ENCODE measurements around the gene ADARB1.

The ADARB1 gene

GRCh38 chr21:45097827-45098387, 23.5 kb downstream of the ADARB1 start:
- DNase-seq, result no peak

DNA sequence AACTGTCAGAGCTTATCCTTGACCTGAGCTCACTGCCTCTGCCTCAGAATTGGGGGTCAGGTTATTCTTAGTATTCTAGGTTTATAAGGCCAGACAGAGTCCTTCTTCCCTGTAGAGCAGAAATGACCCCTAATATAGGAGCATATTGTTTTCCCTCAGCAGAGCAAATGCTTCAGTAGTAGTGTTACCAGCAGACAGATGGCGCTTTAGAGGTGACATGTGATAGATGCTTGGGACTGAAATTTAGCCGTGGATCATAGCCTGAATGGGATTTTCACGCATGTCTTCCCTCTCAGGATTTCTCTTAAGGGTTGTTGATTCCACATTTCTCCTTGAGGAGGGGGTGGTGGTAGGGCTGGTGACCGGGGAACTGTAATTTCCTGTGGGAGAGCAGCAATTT, 24.5 kb downstream of the ADARB1 start:
- no peak for DNase-seq

DNA sequence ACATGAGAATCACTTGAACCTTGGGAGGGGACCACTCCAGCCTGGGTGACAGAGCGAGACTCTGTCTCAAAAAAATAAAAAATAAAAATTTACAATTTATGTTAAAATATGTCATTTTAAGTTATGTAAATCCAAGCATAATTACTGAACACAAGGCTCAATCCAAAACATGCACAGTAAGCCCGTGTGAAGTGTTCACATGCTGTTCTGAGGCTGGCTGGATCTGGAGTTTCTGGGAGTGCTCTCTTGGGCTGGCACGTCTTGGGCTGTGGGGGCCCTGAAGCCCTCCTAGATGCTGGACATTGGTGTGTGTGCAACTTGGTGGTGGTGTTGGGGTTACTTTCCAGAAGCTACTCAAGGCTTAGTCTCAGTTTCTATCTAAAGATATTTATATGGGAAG, 25.2 kb downstream of the ADARB1 start:
- DNase-seq, result no peak

DNA sequence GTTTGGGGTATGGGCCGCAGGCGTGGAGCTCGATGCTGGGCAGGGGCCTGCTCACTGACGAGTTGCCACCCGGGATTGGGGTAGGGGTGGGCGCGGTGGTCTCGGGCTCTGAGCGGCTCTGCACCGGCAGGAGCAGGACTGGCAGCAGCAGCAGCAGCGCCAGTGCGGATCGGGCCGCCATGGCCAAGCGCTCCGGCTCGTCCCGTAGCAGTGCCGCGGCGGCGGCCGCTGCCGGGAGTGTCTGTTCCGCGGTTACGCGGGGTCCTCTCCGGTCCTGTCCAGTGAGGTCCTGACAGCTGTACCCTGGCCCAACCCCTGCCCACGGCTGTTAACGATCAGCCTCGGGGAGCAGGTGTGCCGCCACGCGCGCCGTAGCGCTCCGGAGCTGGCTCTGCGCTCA, 26.5 kb downstream of the ADARB1 start:
- DNase-seq, result no peak

DNA sequence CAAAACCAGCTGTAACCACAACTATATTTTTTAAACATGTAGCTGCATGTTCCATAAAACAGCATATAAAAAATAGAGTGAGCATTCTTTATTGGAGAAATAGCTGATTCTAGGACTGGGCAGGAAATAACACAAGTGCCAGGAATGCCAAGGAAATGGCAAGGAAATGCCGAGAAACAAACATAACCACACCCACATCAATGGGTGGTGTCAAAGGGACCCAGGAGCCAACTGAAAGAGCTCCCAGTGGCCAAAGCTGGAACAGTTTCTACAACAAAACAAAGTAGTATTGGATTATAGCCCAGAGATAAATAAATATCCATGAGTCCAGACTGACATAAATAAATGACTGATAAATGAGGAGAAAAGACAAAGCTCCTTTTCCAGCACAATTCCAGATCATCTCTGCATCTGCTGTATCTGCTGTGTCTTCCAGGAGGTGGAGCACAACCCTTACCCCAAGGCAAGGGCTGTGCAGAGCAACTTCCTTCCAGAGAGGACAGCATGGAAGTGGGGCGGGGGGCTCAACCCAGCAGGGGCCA, 28.1 kb downstream of the ADARB1 start:
- no peak for DNase-seq

- no peak for DNase-seq
Measured at GRCh38 chr21:45103971-45104520, 29.7 kb downstream of the ADARB1 start.

- DNase-seq, result no peak
Measured at GRCh38 chr21:45104560-45104959, 30.2 kb downstream of the ADARB1 start.

GRCh38 chr21:45105906-45106485, 31.6 kb downstream of the ADARB1 start:
- DNase-seq, result no peak

DNA sequence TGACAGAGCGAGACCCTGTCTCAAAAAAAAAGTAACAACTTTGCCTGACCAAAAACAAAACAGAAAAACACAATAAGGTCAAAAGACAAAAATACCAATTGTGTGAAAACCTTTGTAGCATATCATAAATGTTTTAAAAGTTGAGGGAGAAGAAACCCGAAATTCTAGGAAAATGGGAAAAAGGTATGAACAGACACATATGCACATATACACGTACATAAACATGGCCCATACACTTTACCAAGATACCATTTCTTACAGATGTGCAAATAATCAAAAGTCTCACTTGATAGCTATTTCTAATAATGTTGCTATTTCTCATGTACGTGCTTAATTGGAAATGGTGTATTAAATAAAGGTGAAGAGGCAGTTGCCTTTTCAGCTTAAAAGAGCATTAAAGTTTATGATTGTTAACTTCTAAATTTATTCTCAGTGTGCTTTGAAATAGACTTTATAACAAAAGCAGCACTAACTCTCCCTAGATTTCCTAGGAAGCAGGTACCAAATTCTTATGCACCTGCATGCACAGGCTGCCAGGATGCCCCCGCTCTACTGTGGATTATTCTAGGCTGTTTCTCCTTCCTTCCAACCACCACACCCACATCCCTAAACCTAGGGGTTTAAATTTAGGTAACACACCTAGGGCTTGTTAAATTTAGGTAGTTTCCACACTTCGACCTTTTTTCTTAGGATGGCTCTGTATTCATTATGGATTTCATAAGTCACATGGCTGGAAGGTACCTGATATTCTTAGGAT, 33.8 kb downstream of the ADARB1 start:
- no peak for DNase-seq

- no peak for DNase-seq
Measured at GRCh38 chr21:45108808-45109781, 34.7 kb downstream of the ADARB1 start.

GRCh38 chr21:45109831-45110492, 35.6 kb downstream of the ADARB1 start:
- no peak for DNase-seq

DNA sequence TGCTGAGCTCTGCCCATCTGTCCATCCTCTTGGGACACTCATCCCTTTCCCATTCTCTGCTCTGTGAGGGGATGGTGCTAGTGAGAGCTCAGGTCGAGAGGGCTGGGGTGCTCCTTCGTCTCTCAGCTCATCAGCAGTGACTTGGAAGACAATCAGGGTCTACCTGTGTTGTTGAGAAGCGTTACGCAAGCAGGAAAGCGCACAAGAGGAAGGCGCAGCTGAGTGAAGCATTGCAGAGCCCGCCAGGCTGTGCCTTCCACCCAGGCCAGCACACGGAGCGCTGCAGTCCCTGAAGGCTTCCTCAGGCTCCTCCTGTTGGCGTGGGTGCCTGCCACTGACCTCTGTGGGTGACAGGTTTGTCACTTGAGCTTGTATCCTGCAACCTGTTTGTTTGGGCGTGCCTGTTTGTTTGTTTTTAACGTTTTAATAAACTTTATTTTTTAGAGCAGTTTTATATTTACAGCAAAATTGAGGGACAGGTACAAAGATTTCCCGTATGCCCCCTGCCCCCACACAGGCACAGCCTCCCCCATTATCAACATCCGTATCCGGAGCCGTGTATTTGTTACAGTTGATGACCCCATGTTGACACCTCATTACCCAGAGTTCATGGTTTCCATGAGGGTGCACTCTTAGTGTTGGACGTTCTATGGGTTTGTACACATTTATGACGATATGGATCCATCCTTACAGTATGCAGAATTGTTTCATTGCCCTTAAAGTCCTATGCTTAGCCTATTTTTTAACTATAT, 36.7 kb downstream of the ADARB1 start:
- DNase-seq, result no peak

DNA sequence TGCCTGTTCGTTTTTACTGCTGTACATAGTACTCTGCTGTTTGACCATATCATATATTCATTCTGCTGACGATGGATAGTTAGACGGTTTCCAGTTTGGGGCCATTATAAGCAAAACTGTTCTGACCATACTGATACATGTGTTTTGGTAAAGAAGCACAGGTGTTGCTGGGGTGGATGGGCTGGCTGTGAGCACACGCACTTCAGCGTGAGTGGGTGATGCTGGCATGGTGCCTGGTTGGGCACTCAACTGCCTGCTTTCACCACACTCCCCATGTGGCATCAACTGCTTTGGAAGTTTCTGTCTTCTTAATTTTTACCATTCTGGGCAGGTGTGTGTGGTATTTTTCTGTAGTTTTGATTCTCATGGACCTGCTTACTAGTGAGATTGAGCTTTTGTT, 37.3 kb downstream of the ADARB1 start:
- DNase-seq, result no peak

GRCh38 chr21:45112371-45112770, 38.0 kb downstream of the ADARB1 start:
- DNase-seq, result no peak

DNA sequence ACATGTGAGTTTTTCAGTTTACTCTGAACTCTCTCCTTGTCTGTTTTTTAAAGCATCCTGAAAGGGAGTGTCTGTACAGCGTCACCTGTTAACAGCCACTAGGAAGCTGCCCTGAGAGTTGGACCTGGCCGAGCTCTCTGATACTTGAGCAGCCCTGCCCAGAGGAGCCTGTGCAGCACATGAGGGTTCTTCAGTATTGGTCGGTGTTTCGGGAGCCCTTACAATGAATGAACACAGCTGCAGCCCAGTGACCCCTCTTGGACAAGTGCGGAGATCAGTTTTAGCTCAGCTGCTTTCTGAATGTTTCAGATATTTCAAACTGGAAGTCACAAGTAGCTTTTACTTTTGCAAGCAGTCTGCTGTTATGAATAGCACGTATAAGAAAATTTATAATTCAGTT, 39.2 kb downstream of the ADARB1 start:
- DNase-seq, result no peak

DNA sequence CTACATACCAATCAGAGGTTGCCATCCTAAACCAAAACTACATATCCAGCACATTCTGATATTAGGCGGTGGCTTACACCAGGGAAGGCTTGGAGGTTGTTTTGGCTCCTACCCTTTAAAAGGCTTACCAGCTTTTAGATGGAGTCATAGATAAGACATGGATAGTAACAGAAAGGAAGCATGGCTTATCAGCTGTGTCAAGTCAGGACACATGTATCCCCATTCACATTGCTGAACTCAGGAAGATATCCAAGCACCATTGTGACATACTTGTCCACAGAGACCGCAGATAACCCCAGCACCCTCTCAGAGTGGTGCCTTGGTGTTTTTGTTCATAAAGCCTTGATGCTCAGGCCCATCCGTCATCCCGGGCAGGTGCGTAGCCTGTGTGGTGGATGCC, 39.7 kb downstream of the ADARB1 start:
- DNase-seq, result no peak

DNA sequence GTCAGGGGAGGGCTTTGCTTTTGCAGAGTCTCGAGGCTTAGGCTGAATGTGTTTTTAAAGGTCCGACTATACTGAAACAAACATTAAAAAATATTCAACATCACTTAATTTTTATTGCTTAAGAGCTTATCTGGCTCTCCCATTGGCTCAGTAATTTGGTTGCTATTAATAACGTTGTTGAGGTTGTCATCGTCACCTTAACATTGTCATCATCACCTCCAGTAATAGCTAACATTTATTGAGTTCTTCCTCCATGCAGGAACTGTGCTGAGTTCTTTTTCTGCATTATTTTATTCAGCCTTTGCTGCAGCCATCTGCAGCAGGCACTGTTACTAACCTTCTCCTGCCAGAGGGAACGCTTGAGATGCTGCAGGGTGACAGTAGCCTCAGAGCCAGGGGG, 40.1 kb downstream of the ADARB1 start:
- no peak for DNase-seq

DNA sequence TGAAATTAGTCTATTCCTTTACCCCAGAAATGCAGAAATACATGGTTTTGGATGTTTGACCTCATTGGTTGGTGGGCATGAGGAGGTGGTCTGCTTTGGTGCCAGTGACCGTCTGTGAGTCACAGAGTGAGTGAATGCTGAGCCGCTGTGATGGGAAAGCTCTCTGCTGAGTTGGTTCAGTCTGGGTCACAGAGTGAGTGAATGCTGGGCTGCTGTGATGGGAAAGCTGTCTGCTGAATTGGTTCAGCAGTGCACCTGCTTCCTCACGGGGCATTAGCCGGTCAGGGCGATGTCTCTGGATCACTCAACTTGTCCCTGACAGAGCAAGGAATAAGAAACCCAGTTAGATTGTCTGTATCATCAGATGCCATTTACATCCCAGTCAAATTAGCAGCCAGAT, 40.8 kb downstream of the ADARB1 start:
- no peak for DNase-seq

- no peak for DNase-seq
Measured at GRCh38 chr21:45116066-45116465, 41.7 kb downstream of the ADARB1 start.

DNA sequence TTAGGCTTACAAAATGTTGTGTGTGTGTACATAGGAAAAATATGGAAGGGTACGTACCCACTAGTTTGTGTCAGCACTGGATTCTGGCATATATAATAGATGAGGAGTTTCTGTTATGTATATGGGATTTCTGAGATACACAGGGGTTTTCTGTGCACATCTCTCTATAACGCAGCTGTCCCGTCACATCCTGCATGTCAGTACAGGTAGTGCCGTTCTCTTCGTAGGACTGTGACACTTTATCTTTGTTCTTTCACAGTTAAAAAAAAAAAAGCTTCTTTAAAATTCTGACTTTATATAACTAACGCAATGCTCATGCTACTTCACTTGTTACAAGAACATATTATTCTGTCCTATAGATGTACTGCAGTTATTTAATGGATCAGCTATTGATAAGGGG, 42.9 kb downstream of the ADARB1 start:
- no peak for DNase-seq

DNA sequence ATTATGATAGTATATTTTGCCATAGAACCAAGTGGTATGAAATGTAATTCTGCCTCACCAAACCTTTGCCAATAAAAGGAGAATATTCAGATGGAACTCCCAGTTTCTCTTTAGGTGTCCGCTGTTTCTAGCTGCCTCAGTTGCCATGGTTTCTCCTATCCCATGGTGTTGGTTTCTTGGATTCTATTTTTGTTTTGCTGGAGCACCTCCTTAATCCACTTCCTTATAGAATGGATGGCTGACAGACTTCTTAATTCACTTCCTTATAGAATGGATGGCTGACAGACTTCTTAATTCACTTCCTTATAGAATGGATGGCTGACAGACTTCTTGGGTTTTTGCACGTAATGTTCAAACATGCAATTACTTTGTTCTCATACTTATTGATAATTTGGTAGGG, 43.7 kb downstream of the ADARB1 start:
- DNase-seq, result no peak

GRCh38 chr21:45119812-45120211, 45.4 kb downstream of the ADARB1 start:
- no peak for DNase-seq
